ENCODE data around the gene GCN1.

The GCN1 gene

GRCh38 chr12:120091371-120092090 lies 103.0 kb downstream of the GCN1 start:
- DNase-seq (ENCODE audit: low read depth in 2 of 2) = no peak

GRCh38 chr12:120090626-120091295 lies 103.8 kb downstream of the GCN1 start:
- DNase-seq (ENCODE audit: low read depth in 2 of 2) = no peak

GRCh38 chr12:120090206-120090605 lies 104.3 kb downstream of the GCN1 start:
- no peak for DNase-seq (ENCODE audit: low read depth in 2 of 2)

GRCh38 chr12:120089796-120090195 lies 104.7 kb downstream of the GCN1 start:
- no peak for DNase-seq (ENCODE audit: low read depth in 2 of 2)

GRCh38 chr12:120089105-120089504 lies 105.4 kb downstream of the GCN1 start:
- no peak for DNase-seq (ENCODE audit: low read depth in 2 of 2)

GRCh38 chr12:120086801-120087621 lies 107.5 kb downstream of the GCN1 start:
- DNase-seq (ENCODE audit: low read depth in 2 of 2) = peak; percentile 99

GRCh38 chr12:120085920-120086645 lies 108.4 kb downstream of the GCN1 start:
- no peak for DNase-seq (ENCODE audit: low read depth in 2 of 2)

- no peak for DNase-seq (ENCODE audit: low read depth in 2 of 2)
Measured at GRCh38 chr12:120081641-120082040, 112.9 kb downstream of the GCN1 start.

GRCh38 chr12:120079411-120080400 lies 114.8 kb downstream of the GCN1 start:
- no peak for DNase-seq (ENCODE audit: low read depth in 2 of 2)

- DNase-seq (ENCODE audit: low read depth in 2 of 2) = no peak
Measured at GRCh38 chr12:120078868-120079267, 115.6 kb downstream of the GCN1 start.

GRCh38 chr12:120077260-120077659 lies 117.3 kb downstream of the GCN1 start:
- no peak for DNase-seq (ENCODE audit: low read depth in 2 of 2)
